Kidney (tissue), 14 donors: ENCODE data around the gene CMTM5. TPM values are rescaled to one million over a fixed set of nuclear protein-coding genes. Genes with fewer than 3 reads are reported as not detected.

Experiments used
- DNase-seq, 5 donors: peaks; one replicate each; pipeline ENCODE4 v3.0.0-alpha.2; 2013 to 2020
- FAIRE-seq: peaks from 2 replicates; lab custom pipeline; 2012; peaks lifted over from hg19 to GRCh38; lab: Jason Lieb, UNC
- H3K27ac ChIP-seq, 2 donors: one replicate each; pipeline ENCODE4 v1.7.0; 2013; ENCODE audit warnings: low read depth in 2 of 2, low read length in 2 of 2, inconsistent platforms in 1 of 2
- H3K27me3 ChIP-seq: one replicate; pipeline ENCODE4 v1.7.1; 2013; ENCODE audit warnings: low read length, inconsistent platforms; ENCODE audit not compliant: control insufficient read depth, insufficient read depth
- H3K36me3 ChIP-seq, 3 donors: one replicate each; pipeline versions ENCODE4 v1.7.0 to v1.7.1; 2013; ENCODE audit warnings: low read length in 3 of 3, control low read depth in 1 of 3, inconsistent platforms in 1 of 3; ENCODE audit not compliant: insufficient read depth in 3 of 3, control insufficient read depth in 2 of 3
- H3K4me1 ChIP-seq, 3 donors: one replicate each; pipeline versions ENCODE4 v1.7.0 to v1.7.1; 2013; ENCODE audit warnings: low read length in 3 of 3, inconsistent platforms in 1 of 3, low read depth in 1 of 3; ENCODE audit not compliant: control insufficient read depth in 2 of 3, insufficient read depth in 2 of 3
- H3K4me3 ChIP-seq, 3 donors: one replicate each; pipeline versions ENCODE4 v1.7.0 to v1.8.1; 2013; ENCODE audit warnings: low read length in 3 of 3, control low read depth in 1 of 3, inconsistent platforms in 1 of 3
- H3K9ac ChIP-seq, 3 donors: one replicate each; pipeline versions ENCODE4 v1.7.0 to v1.7.1; 2013; ENCODE audit warnings: low read length in 3 of 3, control low read depth in 1 of 3, inconsistent platforms in 1 of 3
- H3K9me3 ChIP-seq, 3 donors: one replicate each; pipeline versions ENCODE4 v1.7.0 to v1.7.1; 2013; ENCODE audit warnings: low read length in 3 of 3, control low read depth in 1 of 3, inconsistent platforms in 1 of 3; ENCODE audit not compliant: control insufficient read depth in 2 of 3, insufficient read depth in 1 of 3
- CTCF ChIP-seq: IDR thresholded peaks from 3 replicates; pipeline ENCODE4 v1.5.1; 2012; ENCODE audit warnings: mild to moderate bottlenecking, moderate library complexity, borderline replicate concordance; ENCODE audit not compliant: insufficient read depth; ENCODE audit errors: extremely low read depth
- intact Hi-C: fragments of 100-400 bp; cut with DNase I; formaldehyde crosslinking; loops from one replicate; pipeline ENCODE4 v1.11.1; 2022
- polyA plus RNA-seq: library from polyadenylated mRNA; stranded (reverse); fragments of 350-450 nt; fragmentation: Illumina TruSeq; extraction: RNeasy Lipid Tissue Mini Kit (QIAGEN cat#74804); gene quantifications from one replicate; pipeline ENCODE4 v1.2.3, GENCODE V29; 2014; ENCODE audit warnings: low read depth, low replicate concordance; ENCODE audit not compliant: insufficient read depth
- total RNA-seq: library from RNA; stranded (reverse); fragmentation: NEBNext Ultra II Directional; extraction: Animal tissue kit (Norgen Biotek cat#: 25700); gene quantifications from one replicate; pipeline ENCODE4 v1.2.1, GENCODE V29; 2021
- donor health status: control.
- donor health status: control.
- donor health status: control.
- donor health status: control.
- donor health status: control.
- donor health status: DM: yes; HTN: yes; CAD: no.
- donor health status: Normal renal cell carcinoma (clear cell type).

CMTM5 gene
- total and polyA plus RNA-seq, 2 donors from 2014 or later, result 0.54 to 1.1 TPM

- intact Hi-C loops, result no loop called here
- no peak for TF ChIP-seq CTCF
- Histone ChIP-seq H3K4me1 (no peaks in the 10 kb centered on the region), H3K4me3 (no peak overlapping the region), H3K9me3 (no peaks in the 10 kb centered on the region), H3K9ac (no peak overlapping the region), H3K36me3 (no peaks in the 10 kb centered on the region), H3K27me3 (no peaks in the 10 kb centered on the region), H3K27ac (no peak overlapping the region)
- FAIRE-seq (no peak), DNase-seq (peak in 1 of 5 donors; percentile 24)
Observed at GRCh38 chr14:23402296-23403138, 25.7 kb downstream of the CMTM5 start.

- H3K36me3 ChIP-seq, result no peaks in the 10 kb centered on the region
- no peak for DNase-seq
- FAIRE-seq, result no peak
- no peaks in the 10 kb centered on the region for H3K4me1 ChIP-seq
- intact Hi-C loops, result no loop called here
- H3K9me3 ChIP-seq, result no peaks in the 10 kb centered on the region
- TF ChIP-seq CTCF, result no peak
- H3K27ac ChIP-seq, result no peak overlapping the region
- H3K27me3 ChIP-seq, result no peaks in the 10 kb centered on the region
- no peak overlapping the region for H3K4me3 ChIP-seq
- no peak overlapping the region for H3K9ac ChIP-seq
Observed at GRCh38 chr14:23403139-23403438, 26.2 kb downstream of the CMTM5 start.

- H3K4me1 ChIP-seq, result no peaks in the 10 kb centered on the region
- H3K9ac ChIP-seq, result no peak overlapping the region
- DNase-seq (no peak), FAIRE-seq (no peak)
- no peak overlapping the region for H3K27ac ChIP-seq
- no peak for TF ChIP-seq CTCF
- no peaks in the 10 kb centered on the region for H3K9me3 ChIP-seq
- no peak overlapping the region for H3K4me3 ChIP-seq
- H3K27me3 ChIP-seq, result no peaks in the 10 kb centered on the region
- intact Hi-C loops, result no loop called here
- no peaks in the 10 kb centered on the region for H3K36me3 ChIP-seq
Observed at GRCh38 chr14:23403908-23404307, 27.1 kb downstream of the CMTM5 start.
